HepG2 (cell line): ENCODE measurements around the gene XRCC1. TPM values are rescaled to one million over a fixed set of nuclear protein-coding genes. Genes with fewer than 3 reads are reported as not detected.

ENCODE experiments used
- HNF4G ChIP-seq, 2 experiments: sonication (generic) in 1 of 2; formaldehyde crosslinking in 1 of 2; IDR thresholded peaks; 2 replicates each; pipeline versions ENCODE4 v1.4.0 to v1.6.1; 2011 to 2020; ENCODE audit warnings: borderline replicate concordance in 2 of 2, low read depth in 2 of 2, mild to moderate bottlenecking in 2 of 2, low read length in 1 of 2, missing genetic modification reagents in 1 of 2, moderate library complexity in 1 of 2
- NR2C2 ChIP-seq: sonication (generic); formaldehyde crosslinking; IDR thresholded peaks from 2 replicates; pipeline ENCODE4 v1.4.0; 2020; ENCODE audit warnings: missing genetic modification reagents, mild to moderate bottlenecking, moderate library complexity, borderline replicate concordance
- RFXAP ChIP-seq: sonication (generic); formaldehyde crosslinking; IDR thresholded peaks from 2 replicates; pipeline ENCODE4 v1.4.0; 2020; ENCODE audit warnings: missing genetic modification reagents, borderline replicate concordance
- ZBTB20 ChIP-seq: sonication (generic); formaldehyde crosslinking; IDR thresholded peaks from 2 replicates; pipeline ENCODE4 v1.8.1; 2023; ENCODE audit warnings: missing genetic modification reagents, low read depth, mild to moderate bottlenecking, borderline replicate concordance
- ZNF124 ChIP-seq: sonication (generic); formaldehyde crosslinking; IDR thresholded peaks from 2 replicates; pipeline ENCODE4 v1.4.0; 2020; ENCODE audit warnings: missing genetic modification reagents
- ZNF274 ChIP-seq: sonication (generic); formaldehyde crosslinking; IDR thresholded peaks from 2 replicates; pipeline ENCODE4 v1.5.1; 2020; ENCODE audit warnings: mild to moderate bottlenecking, missing genetic modification reagents
- ZNF343 ChIP-seq: sonication (generic); formaldehyde crosslinking; IDR thresholded peaks from 2 replicates; pipeline ENCODE4 v1.4.0; 2020; ENCODE audit warnings: mild to moderate bottlenecking, missing genetic modification reagents
- ZNF430 ChIP-seq: sonication (generic); formaldehyde crosslinking; IDR thresholded peaks from 2 replicates; pipeline ENCODE4 v1.9.0; 2021; ENCODE audit warnings: mild to moderate bottlenecking, missing genetic modification reagents
- ZNF616 ChIP-seq: sonication (generic); formaldehyde crosslinking; IDR thresholded peaks from 2 replicates; pipeline ENCODE4 v1.5.0; 2020; ENCODE audit warnings: low read depth, mild to moderate bottlenecking, missing genetic modification reagents
- ZSCAN21 ChIP-seq: sonication (generic); formaldehyde crosslinking; IDR thresholded peaks from 2 replicates; pipeline ENCODE4 v1.8.0; 2022; ENCODE audit warnings: mild to moderate bottlenecking, missing genetic modification reagents, moderate library complexity, borderline replicate concordance
- polyA plus RNA-seq, 8 experiments: library from polyadenylated mRNA; depleted of rRNA in 3 of 8; stranded (reverse) in 7 of 8; unstranded in 1 of 8; fragments of >200 nt; fragmentation: Illumina TruSeq in 4 of 8; extraction: Trizol in 4 of 8; gene quantifications; 2 replicates each; pipeline versions ENCODE4 v1.2.1 to v1.2.3, GENCODE V29; 2011 to 2016; ENCODE audit warnings: low read depth in 4 of 8, missing spikeins in 1 of 8, mixed read lengths in 1 of 8; ENCODE audit not compliant: insufficient read depth in 1 of 8
- total RNA-seq, 5 experiments: library from RNA; depleted of rRNA; stranded (reverse); fragments of >200 nt; fragmentation: Illumina TruSeq; extraction: Trizol; gene quantifications; 2 replicates each; pipeline ENCODE4 v1.2.3, GENCODE V29; 2016; ENCODE audit warnings: low read depth in 1 of 5
- TF ChIP-seq, protein P1 (sequence below): sonication (generic); formaldehyde crosslinking; IDR thresholded peaks from one replicate; pipeline ENCODE4 v1.5.1; 2020; ENCODE audit warnings: mild to moderate bottlenecking, missing genetic modification reagents; ENCODE audit errors: not compliant biosample characterization
- TF ChIP-seq, protein P2 (sequence below), 2 experiments: sonication (generic) in 1 of 2; formaldehyde crosslinking in 1 of 2; IDR thresholded peaks; 2 replicates each; pipeline versions ENCODE4 v1.4.0 to v1.6.1; 2016 to 2020; ENCODE audit warnings: borderline replicate concordance in 1 of 2, low read depth in 1 of 2, mild to moderate bottlenecking in 1 of 2, missing genetic modification reagents in 1 of 2
- TF ChIP-seq, protein P3 (sequence below): IDR thresholded peaks from 2 replicates; pipeline ENCODE4 v1.6.1; 2012; ENCODE audit warnings: inconsistent platforms

XRCC1 gene
- total and polyA plus RNA-seq, 2 of the 13 experiments (the other 11 are each of a cell fraction or from before 2014, with no cell fraction given) = 24.7 to 26.3 TPM

DNA sequence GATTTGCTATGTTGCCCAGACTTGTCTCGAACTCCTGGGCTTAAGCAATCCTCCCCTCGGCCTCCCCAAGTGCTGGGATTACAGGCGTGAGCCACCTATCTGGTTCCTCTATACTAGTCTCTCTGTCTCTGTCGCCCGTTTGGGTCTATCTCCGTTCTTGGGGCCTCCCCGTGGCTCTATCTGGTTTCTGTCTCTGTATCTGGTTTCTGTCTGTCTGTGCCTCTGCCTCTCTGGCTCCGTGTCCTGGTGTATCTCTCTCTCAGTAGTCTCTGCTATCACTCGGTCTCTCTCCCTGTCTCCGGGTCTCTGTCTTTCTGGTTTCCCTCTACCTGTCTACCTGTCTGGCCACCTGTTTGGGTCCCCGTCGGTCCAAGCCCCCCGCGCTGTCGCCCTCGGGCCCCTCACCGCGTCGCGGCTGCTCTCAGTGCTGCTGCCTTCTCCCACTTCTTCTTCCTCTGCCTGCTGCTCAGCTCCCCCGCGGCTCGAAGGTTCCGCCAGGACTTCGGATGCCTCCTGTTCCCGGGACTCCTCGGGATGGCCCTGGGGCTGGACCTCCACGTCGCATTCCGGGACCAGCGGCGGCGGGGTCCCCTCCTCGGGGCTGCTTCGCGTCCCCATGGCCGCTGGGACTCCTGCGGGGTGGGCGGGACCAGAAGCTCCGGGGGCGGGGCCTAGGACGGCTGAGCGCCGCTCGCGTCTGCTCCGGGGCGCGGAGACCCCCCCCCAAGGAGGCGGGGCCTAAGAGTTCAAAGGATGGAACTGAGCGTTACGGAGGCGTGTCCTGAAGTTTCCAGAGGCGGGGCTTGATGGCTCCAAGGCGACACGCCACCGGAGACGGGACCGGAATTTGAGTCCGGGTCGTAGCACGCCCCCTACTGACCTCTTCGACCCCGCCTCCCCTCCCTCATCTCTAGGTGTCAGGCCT lies 71.6 kb downstream of the XRCC1 start (continued):
- TF ChIP-seq, protein P1, sequence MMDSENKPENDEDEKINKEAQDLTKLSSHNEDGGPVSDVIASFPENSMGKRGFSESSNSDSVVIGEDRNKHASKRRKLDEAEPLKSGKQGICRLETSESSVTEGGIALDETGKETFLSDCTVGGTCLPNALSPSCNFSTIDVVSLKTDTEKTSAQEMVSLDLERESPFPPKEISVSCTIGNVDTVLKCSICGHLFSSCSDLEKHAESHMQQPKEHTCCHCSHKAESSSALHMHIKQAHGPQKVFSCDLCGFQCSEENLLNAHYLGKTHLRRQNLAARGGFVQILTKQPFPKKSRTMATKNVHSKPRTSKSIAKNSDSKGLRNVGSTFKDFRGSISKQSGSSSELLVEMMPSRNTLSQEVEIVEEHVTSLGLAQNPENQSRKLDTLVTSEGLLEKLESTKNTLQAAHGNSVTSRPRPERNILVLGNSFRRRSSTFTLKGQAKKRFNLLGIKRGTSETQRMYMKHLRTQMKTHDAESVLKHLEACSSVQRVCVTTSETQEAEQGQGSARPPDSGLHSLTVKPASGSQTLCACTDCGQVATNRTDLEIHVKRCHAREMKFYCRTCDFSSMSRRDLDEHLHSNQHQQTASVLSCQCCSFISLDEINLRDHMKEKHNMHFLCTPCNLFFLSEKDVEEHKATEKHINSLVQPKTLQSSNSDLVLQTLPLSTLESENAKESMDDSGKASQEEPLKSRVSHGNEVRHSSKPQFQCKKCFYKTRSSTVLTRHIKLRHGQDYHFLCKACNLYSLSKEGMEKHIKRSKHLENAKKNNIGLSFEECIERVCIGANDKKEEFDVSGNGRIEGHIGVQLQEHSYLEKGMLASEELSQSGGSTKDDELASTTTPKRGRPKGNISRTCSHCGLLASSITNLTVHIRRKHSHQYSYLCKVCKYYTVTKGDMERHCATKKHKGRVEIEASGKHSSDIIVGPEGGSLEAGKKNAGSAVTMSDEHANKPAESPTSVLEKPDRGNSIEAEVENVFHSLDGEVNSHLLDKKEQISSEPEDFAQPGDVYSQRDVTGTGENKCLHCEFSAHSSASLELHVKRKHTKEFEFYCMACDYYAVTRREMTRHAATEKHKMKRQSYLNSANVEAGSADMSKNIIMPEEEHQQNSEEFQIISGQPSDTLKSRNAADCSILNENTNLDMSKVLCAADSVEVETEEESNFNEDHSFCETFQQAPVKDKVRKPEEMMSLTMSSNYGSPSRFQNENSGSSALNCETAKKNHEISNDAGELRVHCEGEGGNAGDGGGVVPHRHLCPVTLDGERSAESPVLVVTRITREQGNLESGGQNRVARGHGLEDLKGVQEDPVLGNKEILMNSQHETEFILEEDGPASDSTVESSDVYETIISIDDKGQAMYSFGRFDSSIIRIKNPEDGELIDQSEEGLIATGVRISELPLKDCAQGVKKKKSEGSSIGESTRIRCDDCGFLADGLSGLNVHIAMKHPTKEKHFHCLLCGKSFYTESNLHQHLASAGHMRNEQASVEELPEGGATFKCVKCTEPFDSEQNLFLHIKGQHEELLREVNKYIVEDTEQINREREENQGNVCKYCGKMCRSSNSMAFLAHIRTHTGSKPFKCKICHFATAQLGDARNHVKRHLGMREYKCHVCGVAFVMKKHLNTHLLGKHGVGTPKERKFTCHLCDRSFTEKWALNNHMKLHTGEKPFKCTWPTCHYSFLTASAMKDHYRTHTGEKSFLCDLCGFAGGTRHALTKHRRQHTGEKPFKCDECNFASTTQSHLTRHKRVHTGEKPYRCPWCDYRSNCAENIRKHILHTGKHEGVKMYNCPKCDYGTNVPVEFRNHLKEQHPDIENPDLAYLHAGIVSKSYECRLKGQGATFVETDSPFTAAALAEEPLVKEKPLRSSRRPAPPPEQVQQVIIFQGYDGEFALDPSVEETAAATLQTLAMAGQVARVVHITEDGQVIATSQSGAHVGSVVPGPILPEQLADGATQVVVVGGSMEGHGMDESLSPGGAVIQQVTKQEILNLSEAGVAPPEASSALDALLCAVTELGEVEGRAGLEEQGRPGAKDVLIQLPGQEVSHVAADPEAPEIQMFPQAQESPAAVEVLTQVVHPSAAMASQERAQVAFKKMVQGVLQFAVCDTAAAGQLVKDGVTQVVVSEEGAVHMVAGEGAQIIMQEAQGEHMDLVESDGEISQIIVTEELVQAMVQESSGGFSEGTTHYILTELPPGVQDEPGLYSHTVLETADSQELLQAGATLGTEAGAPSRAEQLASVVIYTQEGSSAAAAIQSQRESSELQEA (CRISPR knock-in tag) = peak; percentile 23
- TF ChIP-seq ZNF124 (CRISPR knock-in tag) = 0 out of 2 replicates have a peak, but pooled peaks have one; percentile 12
- TF ChIP-seq ZNF616 = no peak
- TF ChIP-seq ZNF274 (CRISPR knock-in tag) = 0 out of 2 replicates have a peak, but pooled peaks have one; percentile 54
- TF ChIP-seq HNF4G (IDR thresholded peaks at IDR 0.05; ENCODE audit: borderline replicate concordance, low read depth, low read length) = no peak
- TF ChIP-seq HNF4G (CRISPR knock-in tag; IDR thresholded peaks at IDR 0.05; ENCODE audit: borderline replicate concordance, low read depth) = peak; percentile 17
- TF ChIP-seq ZNF430 (CRISPR knock-in tag) = 0 out of 2 replicates have a peak, but pooled peaks have one; percentile 42
- TF ChIP-seq, protein P2, sequence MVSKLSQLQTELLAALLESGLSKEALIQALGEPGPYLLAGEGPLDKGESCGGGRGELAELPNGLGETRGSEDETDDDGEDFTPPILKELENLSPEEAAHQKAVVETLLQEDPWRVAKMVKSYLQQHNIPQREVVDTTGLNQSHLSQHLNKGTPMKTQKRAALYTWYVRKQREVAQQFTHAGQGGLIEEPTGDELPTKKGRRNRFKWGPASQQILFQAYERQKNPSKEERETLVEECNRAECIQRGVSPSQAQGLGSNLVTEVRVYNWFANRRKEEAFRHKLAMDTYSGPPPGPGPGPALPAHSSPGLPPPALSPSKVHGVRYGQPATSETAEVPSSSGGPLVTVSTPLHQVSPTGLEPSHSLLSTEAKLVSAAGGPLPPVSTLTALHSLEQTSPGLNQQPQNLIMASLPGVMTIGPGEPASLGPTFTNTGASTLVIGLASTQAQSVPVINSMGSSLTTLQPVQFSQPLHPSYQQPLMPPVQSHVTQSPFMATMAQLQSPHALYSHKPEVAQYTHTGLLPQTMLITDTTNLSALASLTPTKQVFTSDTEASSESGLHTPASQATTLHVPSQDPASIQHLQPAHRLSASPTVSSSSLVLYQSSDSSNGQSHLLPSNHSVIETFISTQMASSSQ (IDR thresholded peaks at IDR 0.05; ENCODE audit: low read depth) = no peak
- TF ChIP-seq, protein P2 (CRISPR knock-in tag; IDR thresholded peaks at IDR 0.05; ENCODE audit: borderline replicate concordance) = 0 out of 2 replicates have a peak, but pooled peaks have one; percentile 58
- TF ChIP-seq ZSCAN21 (CRISPR knock-in tag) = 0 out of 2 replicates have a peak, but pooled peaks have one; percentile 9
- 0 out of 2 replicates have a peak, but pooled peaks have one; percentile 11 for TF ChIP-seq RFXAP (CRISPR knock-in tag)
- TF ChIP-seq, protein P3, sequence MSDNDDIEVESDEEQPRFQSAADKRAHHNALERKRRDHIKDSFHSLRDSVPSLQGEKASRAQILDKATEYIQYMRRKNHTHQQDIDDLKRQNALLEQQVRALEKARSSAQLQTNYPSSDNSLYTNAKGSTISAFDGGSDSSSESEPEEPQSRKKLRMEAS = peak; percentile 46
- 0 out of 2 replicates have a peak, but pooled peaks have one; percentile 27 for TF ChIP-seq ZNF343 (CRISPR knock-in tag)
- TF ChIP-seq NR2C2 (CRISPR knock-in tag) = peak; percentile 85
- TF ChIP-seq ZBTB20 (CRISPR knock-in tag) = peak; percentile 46; the same call in 1 of the 2 replicates
